ENCODE results near the gene MPEG1.

Gene MPEG1

DNA sequence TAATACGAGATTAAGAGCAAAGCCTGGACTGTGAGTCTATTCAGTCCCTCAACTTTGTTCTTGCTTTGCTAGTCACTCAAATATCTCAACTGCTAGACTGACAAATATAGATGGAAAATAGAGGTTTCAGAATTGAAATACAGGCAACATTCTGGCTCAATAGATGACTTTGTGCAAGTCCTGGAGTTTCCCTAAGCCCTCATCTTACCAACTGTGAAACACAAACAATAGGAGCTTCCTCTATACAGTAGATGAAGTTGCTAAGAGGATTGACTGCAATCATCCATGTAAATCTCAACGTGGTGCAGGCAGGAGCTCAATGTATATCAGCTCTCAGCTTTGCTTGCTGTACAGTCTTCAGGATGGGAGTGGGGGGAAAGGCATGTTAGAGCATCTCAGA is 6.2 kb upstream of the MPEG1 start:
- H3K27ac ChIP-seq: no peak overlapping the region
- DNase-seq (ENCODE audit: low spot score): no peak
- H3K4me3 ChIP-seq: no peak overlapping the region
- TF ChIP-seq, protein P1, sequence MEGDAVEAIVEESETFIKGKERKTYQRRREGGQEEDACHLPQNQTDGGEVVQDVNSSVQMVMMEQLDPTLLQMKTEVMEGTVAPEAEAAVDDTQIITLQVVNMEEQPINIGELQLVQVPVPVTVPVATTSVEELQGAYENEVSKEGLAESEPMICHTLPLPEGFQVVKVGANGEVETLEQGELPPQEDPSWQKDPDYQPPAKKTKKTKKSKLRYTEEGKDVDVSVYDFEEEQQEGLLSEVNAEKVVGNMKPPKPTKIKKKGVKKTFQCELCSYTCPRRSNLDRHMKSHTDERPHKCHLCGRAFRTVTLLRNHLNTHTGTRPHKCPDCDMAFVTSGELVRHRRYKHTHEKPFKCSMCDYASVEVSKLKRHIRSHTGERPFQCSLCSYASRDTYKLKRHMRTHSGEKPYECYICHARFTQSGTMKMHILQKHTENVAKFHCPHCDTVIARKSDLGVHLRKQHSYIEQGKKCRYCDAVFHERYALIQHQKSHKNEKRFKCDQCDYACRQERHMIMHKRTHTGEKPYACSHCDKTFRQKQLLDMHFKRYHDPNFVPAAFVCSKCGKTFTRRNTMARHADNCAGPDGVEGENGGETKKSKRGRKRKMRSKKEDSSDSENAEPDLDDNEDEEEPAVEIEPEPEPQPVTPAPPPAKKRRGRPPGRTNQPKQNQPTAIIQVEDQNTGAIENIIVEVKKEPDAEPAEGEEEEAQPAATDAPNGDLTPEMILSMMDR (IDR thresholded peaks at IDR 0.05): no peak

DNA sequence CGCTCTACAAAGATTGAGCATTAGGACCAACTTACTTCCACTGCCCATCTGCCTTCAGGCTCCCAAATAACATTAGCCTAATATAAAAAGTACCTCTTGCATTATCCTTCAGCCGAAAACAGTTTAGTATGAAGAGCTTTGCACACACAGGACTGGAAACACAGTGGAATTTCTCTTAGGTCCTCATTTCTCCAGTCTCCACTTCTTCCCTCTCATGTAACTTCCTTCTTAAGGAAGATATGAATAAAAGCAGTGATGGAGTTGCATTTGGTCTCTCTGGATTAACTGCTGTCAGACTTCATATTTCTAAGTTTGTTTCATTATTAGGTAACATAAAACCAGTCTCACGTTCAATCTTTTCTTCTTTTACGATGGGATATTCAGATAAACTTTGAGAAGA is 5.6 kb upstream of the MPEG1 start:
- Histone ChIP-seq H3K27ac (no peak overlapping the region), H3K4me3 (no peak overlapping the region)
- TF ChIP-seq, protein P1 (IDR thresholded peaks at IDR 0.05): no peak
- no peak for DNase-seq (ENCODE audit: low spot score)

DNA sequence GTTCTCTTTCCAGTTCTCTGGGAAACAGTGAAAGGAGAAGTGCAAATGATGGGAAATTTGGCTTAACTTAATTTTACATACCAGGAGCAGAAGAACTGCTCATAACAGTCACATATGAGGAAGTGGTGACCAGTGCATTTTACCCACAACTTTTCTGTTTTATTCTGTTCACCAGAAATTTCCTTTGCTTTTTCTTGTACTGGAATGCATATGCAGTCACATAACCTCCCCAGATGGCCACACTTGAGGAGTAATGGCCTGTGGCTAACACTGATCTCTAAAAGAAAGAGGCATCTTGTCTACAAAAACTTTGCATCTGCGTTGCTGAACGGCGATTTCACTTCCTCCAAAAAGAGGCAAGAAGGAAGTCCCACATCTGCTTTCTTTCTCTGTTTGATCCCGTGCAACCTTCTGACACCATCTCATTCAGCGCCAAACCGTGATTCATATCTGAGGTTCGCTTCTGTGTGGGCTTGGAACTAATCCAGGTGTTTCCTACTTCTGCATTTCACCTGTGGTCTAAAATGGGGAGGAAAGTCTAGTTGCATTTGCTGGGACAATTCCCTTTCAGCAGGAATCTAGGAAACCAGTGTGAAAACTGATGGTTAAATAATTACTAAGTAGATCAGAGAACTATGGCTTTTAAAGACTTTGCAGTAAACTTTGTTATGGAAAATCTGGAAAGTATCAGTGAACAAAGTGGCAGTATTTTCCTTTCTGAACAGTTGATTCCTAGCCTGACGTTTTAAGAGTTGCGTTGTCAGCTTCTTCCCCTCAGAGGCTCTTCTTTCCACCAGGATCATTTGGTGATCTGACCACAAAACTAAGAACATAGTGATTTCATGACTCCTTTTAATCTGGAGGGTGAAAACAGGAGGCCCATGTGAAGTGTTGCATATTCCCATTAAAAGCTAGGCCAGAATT is 4.2 kb upstream of the MPEG1 start:
- Histone ChIP-seq H3K4me3 (no peak overlapping the region), H3K27ac (no peak overlapping the region)
- DNase-seq (ENCODE audit: low spot score): no peak
- TF ChIP-seq, protein P1 (IDR thresholded peaks at IDR 0.05): no peak

DNA sequence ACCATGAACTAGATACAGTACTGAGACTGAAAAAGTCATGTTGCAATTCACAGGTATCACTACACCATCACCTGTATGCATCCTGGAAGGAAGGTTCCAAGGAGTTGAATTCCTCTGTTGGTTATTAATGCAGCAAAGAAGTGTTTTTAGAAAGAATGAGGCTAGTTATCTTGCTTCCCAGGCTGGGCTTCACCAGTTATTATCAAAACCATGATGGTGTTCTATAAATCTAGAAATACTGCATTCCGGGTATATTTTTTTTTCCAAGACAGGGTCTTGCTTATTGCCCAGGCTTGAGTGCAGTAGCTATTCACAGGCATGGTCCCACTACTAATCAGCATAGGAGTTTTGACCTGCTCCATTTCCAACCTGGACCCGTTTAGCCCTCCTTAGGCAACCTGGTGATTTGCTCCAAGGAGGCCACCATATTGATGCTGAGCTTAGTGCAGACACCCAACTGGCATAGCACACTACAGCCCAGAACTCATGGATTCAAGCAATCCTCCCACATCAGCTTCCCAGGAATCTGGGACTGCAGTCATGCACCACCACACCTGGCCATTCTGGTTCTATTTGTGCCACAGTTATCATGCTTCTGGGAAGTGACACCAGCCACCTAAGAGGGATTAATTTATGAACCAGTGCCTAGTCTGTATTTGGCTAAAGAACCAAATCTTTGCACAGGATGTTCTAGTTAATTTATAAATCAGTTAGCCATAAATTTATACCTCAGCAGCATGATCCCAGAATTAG is 1.6 kb upstream of the MPEG1 start:
- H3K4me3 ChIP-seq: no peak overlapping the region
- TF ChIP-seq, protein P1 (IDR thresholded peaks at IDR 0.05): no peak
- H3K27ac ChIP-seq: no peak overlapping the region
- DNase-seq (ENCODE audit: low spot score): no peak

DNA sequence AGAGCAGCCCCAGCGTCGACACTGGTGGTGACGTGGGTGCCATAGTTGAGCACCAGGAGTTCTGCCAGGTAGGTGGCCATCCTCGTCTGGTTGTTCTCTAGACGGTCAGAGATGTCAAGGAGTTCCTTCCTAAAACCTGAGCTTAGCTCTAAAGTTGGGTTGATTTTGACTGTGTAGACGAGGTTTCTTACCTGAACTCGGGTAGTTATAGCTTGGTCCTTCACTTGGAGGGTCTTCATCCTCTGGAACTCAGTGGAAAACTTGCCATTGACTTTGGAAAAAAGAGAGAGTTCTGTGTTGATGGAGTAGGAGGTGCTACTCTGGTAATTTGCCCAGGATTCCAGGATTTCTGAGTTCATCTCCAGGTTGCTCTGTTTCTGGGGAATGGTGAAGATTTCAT is 505 bp downstream of the MPEG1 start:
- Histone ChIP-seq H3K27ac (peak overlapping the region in 1 of 2 donors; percentile 45), H3K4me3 (peak overlapping the region; percentile 4)
- DNase-seq (ENCODE audit: low spot score): no peak
- TF ChIP-seq, protein P1 (IDR thresholded peaks at IDR 0.05): no peak

DNA sequence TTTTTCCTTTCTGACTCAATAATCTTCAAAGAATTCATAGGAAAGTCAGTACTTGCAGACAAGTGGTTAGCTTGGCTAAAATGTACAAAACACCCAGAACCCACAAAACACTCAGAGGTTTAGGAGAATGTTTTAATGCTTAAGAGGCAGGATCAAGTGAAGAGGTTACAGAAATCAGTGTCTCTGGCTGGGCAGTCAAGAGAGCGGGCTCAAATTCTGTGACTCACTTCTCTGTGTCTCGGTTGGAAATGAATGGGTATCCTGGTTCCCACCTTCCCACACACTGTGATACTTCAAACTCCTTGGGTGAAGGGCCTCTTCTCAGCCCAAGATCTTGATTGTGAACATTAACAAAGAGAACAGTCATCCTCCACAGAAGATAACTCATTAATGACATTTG is 3.8 kb downstream of the MPEG1 start:
- no peak overlapping the region for H3K4me3 ChIP-seq
- no peak for DNase-seq (ENCODE audit: low spot score)
- TF ChIP-seq, protein P1 (IDR thresholded peaks at IDR 0.05): no peak
- no peak overlapping the region for H3K27ac ChIP-seq

Measured in coronary artery (tissue), 2 donors.